ENCODE results near the gene PRPF40B. TPM values are rescaled to one million over a fixed set of nuclear protein-coding genes. Genes with fewer than 3 reads are reported as not detected.

PRPF40B gene
- total RNA-seq, 1 donor from 2014 or later, result 9.2 TPM

DNA sequence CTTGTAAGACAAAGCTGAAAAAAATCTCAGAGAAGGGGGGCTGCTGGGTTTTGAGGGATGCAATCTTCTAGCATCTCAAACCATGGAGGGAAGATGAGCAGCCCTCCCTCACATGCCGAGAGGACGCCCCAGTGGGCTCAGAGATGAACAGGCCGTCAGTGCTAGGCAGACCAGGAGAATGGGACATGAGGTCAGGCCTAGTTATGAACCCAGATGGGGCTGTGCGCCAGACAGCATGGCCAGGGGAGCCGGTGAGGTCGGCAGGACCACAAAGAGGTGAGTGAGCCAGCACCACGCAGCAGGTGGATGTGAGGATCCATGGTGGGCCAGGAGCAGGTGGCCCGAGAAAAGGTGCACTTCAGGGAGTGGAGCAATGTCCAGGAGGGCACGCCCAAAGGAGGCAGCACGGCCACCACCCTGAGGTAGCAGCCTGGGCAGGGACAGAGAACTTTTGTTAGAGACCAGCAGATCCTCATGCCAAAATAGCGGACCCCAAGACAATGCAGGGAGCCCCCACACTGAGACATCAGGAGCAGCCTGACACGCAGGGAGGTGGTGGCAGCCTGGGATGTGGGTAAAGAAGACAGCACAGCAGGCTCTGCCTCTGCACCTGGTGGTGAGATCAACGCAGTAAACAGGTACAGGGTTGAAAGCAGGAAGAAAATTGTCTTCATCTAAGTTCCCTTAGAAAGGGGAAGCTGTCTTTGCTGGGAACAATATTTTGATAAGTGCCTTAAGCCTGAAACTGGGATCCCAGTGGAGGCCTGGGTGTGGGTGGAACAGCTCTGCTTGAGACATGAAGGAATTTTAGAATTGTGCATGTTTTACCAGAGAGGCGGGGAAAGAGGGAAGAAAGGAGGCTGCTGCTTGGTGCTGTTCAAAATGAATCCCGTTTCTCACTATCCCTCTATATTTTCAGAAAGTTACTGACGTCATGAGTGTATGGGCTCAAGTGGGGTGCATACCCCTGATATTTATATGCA lies 37.6 kb upstream of the PRPF40B start:
- no peak for DNase-seq (ENCODE audit: low spot score)
- Mint-ChIP-seq H3K4me3 (ENCODE audit: unreplicated experiment) (peak overlapping the region; percentile 71), H3K27me3 (ENCODE audit: unreplicated experiment) (peaks cover 8% of the 10 kb centered on the region), H3K36me3 (ENCODE audit: low read depth, unreplicated experiment) (peaks cover 16% of the 10 kb centered on the region), H3K4me1 (ENCODE audit: unreplicated experiment) (peaks cover 14% of the 10 kb centered on the region), H3K27ac (ENCODE audit: unreplicated experiment) (no peak overlapping the region), H3K9me3 (ENCODE audit: unreplicated experiment) (no peaks in the 10 kb centered on the region)
- TF ChIP-seq, protein P1, sequence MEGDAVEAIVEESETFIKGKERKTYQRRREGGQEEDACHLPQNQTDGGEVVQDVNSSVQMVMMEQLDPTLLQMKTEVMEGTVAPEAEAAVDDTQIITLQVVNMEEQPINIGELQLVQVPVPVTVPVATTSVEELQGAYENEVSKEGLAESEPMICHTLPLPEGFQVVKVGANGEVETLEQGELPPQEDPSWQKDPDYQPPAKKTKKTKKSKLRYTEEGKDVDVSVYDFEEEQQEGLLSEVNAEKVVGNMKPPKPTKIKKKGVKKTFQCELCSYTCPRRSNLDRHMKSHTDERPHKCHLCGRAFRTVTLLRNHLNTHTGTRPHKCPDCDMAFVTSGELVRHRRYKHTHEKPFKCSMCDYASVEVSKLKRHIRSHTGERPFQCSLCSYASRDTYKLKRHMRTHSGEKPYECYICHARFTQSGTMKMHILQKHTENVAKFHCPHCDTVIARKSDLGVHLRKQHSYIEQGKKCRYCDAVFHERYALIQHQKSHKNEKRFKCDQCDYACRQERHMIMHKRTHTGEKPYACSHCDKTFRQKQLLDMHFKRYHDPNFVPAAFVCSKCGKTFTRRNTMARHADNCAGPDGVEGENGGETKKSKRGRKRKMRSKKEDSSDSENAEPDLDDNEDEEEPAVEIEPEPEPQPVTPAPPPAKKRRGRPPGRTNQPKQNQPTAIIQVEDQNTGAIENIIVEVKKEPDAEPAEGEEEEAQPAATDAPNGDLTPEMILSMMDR (IDR thresholded peaks at IDR 0.05; ENCODE audit: unreplicated experiment), result no peak

DNA sequence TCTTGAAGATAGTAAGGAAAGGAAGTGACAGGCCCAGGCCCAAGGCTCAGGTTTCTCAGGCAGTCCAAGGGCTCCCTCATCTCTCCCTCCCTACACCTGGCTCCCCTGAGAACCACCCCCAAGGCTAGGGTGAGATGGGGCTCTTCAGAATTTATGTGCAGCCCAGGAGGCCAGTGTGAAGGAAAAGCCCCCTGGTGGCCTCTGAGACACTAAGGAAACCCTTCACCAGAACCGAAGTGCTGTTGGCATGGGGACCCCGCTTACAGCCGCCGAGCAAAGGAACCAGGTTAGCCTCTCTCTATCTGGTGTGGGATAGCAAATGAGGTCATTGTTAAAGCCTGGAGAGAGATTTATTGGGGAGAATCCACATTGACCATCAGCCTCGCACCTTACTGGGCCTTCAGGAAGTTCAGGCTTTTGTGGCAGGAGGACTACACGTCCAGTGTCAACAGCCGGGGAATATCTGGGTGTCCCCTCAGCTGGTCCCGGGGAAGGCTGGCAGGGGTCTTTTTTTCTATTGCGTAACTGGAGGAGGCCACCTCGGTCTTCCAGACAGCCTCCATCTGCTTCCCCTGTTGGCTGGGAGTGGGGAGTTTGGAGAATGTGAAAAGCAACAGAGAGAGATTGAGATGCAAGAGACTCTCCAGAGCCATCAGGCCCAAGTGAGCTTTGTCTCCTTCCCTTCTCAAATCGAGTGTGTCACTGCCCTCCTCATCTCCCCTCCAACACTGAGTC lies 36.0 kb upstream of the PRPF40B start:
- peaks cover 6% of the 10 kb centered on the region for H3K27me3 Mint-ChIP-seq (ENCODE audit: unreplicated experiment)
- DNase-seq (ENCODE audit: low spot score), result no peak
- peaks cover 14% of the 10 kb centered on the region for H3K4me1 Mint-ChIP-seq (ENCODE audit: unreplicated experiment)
- TF ChIP-seq, protein P1 (IDR thresholded peaks at IDR 0.05; ENCODE audit: unreplicated experiment), result no peak
- peaks cover 16% of the 10 kb centered on the region for H3K36me3 Mint-ChIP-seq (ENCODE audit: low read depth, unreplicated experiment)
- H3K4me3 Mint-ChIP-seq (ENCODE audit: unreplicated experiment), result no peak overlapping the region
- H3K9me3 Mint-ChIP-seq (ENCODE audit: unreplicated experiment), result no peaks in the 10 kb centered on the region
- no peak overlapping the region for H3K27ac Mint-ChIP-seq (ENCODE audit: unreplicated experiment)

DNA sequence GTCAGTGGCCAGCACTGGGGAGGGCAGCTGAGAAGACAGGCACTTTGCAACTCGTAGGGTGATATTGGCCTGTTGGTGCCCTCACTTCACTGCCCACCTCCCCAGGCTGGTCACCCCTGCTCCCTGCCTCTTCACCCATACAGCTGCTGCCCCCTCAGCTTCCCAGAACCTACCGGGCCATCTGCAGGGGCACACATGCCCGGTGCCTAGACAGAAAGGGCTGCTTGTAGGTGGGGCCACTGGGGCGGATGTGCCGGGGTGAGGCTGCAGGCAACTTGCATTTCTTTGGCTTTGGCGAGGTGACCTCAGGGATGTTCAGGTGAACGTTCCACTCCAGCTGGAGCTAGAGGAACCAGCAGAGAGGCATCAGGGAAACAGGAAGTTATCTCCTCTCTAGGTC lies 35.1 kb upstream of the PRPF40B start:
- no peaks in the 10 kb centered on the region for H3K9me3 Mint-ChIP-seq (ENCODE audit: unreplicated experiment)
- peaks cover 6% of the 10 kb centered on the region for H3K27me3 Mint-ChIP-seq (ENCODE audit: unreplicated experiment)
- no peak for DNase-seq (ENCODE audit: low spot score)
- TF ChIP-seq, protein P1 (IDR thresholded peaks at IDR 0.05; ENCODE audit: unreplicated experiment), result no peak
- peak overlapping the region; percentile 24 for H3K27ac Mint-ChIP-seq (ENCODE audit: unreplicated experiment)
- H3K4me3 Mint-ChIP-seq (ENCODE audit: unreplicated experiment), result no peak overlapping the region
- H3K36me3 Mint-ChIP-seq (ENCODE audit: low read depth, unreplicated experiment), result peaks cover 15% of the 10 kb centered on the region
- H3K4me1 Mint-ChIP-seq (ENCODE audit: unreplicated experiment), result peaks cover 14% of the 10 kb centered on the region

DNA sequence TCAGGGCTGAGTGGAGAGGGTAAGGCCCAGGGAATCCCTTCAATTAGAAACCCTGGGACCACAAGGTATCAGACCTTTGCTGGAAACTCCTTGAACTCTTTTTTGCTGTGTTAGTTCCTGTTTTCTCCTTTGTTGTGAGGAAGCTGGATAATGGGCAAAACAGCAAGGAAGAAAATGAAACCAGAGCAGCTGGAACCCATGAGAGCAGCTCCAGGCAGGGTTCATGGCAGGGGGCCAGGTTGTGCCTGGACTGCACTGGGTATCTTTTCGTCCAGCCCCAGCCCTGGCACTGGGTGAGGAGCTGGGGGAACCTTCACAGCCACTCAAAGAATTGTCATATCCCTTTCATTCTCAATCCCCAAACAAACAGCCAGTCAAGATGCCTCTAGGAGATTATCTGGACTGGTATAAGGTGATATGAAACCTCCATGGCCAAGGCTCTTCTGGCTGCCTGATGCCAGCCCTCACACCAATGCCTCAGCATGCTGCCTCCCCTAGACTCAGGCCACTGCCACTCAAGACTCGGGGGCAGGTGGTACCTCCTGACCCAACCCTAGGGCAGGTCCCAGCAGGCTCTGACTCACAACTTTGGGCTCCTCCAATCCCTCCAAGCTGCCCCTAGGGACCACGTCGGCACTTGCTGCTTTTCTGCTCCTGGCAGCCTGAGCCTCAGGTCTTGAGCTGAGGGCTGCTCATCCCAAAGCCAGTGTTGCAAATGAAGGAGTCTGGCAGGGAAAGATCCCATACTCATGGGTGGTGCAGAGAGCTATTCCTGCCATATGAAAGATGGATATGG lies 34.4 kb upstream of the PRPF40B start:
- DNase-seq (ENCODE audit: low spot score), result no peak
- Mint-ChIP-seq H3K9me3 (ENCODE audit: unreplicated experiment) (no peaks in the 10 kb centered on the region), H3K4me1 (ENCODE audit: unreplicated experiment) (peaks cover 14% of the 10 kb centered on the region), H3K36me3 (ENCODE audit: low read depth, unreplicated experiment) (peaks cover 11% of the 10 kb centered on the region), H3K27me3 (ENCODE audit: unreplicated experiment) (peaks cover 6% of the 10 kb centered on the region), H3K27ac (ENCODE audit: unreplicated experiment) (peak overlapping the region; percentile 24), H3K4me3 (ENCODE audit: unreplicated experiment) (no peak overlapping the region)
- TF ChIP-seq, protein P1 (IDR thresholded peaks at IDR 0.05; ENCODE audit: unreplicated experiment), result no peak

Data from endothelial cell (in vitro differentiated cells).